Motor neuron (in vitro differentiated cells): Measurements from ENCODE around the gene SEC31A. TPM values are rescaled to one million over a fixed set of nuclear protein-coding genes. Genes with fewer than 3 reads are reported as not detected.
A peak's percentile ranks its signal among the peaks of the same experiment; 100 is the strongest.

Source experiments
- ATAC-seq, 8 experiments: fragments of 200-7000 bp; cut with Tn5 transposase; replicated peaks in 6 of 8; 2 replicates each; pipeline ENCODE4 v1.8.0; 2021; ENCODE audit warnings: mild to moderate bottlenecking in 8 of 8, moderate library complexity in 8 of 8
- H3K27ac ChIP-seq, 2 donors: fragments of 250-450 bp; sonication (Bioruptor Pico); 2 replicates each; pipeline ENCODE4 v1.9.0; 2021; ENCODE audit warnings: antibody characterized with exemption in 2 of 2, mild to moderate bottlenecking in 2 of 2, moderate library complexity in 1 of 2
- H3K4me1 ChIP-seq, 2 donors: fragments of 250-450 bp; sonication (Bioruptor Pico); replicated peaks in 1 of 2; 2 replicates each; pipeline ENCODE4 v1.6.1; 2021; ENCODE audit warnings: antibody characterized with exemption in 2 of 2, mild to moderate bottlenecking in 2 of 2, moderate library complexity in 1 of 2
- H3K4me3 ChIP-seq, 5 donors: fragments of 250-450 bp; sonication (Bioruptor Pico); 2 replicates each; pipeline ENCODE4 v1.9.0; 2021; ENCODE audit warnings: antibody characterized with exemption in 5 of 5, mild to moderate bottlenecking in 5 of 5, moderate library complexity in 4 of 5
- WGBS, 10 experiments: fragments of 450-650 bp; shearing (Covaris generic); methylation state at CpG; one replicate each; pipeline ENCODE4 v1.0.0; 2022; 5-methylcytosine and 5-hydroxymethylcytosine counted together
- in situ Hi-C, 9 experiments: fragments of 400-800 bp; cut with MboI; loops; one replicate each; pipeline ENCODE4 v1.15.0; 2021; ENCODE audit warnings: low sequenced_read_pairs in 9 of 9, low pct_unique_long_range_greater_than_20kb in 2 of 9; ENCODE audit not compliant: unreplicated experiment in 9 of 9
- total RNA-seq, 8 experiments: library from RNA; unstranded; fragments of 300-600 nt; gene quantifications; 2 replicates each; pipeline versions ENCODE4 v1.2.3 to v1.2.4, GENCODE V29; 2022

Gene SEC31A
- total RNA-seq, 8 experiments from 2014 or later: 119 to 474 (median 230) TPM

DNA sequence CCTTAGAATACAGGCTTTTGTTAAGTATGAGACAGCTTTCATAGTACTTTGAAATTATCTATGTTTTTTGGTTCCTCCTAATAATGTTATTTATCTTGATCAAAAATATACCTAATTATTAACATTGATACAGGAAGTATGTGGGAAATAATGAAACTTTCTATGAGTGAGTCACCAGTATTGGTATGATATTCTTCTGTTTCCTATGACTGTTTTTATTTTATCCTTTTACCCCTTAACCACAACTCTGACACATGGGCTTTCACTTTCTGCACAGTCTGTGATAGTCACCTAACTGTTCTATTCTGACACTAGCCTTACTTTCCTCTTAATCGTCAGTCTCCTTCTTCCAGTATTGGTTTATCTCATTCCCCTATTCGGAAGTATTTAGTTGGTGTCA is 14.3 kb upstream of the SEC31A start:
- in situ Hi-C loops: no loop called here

DNA sequence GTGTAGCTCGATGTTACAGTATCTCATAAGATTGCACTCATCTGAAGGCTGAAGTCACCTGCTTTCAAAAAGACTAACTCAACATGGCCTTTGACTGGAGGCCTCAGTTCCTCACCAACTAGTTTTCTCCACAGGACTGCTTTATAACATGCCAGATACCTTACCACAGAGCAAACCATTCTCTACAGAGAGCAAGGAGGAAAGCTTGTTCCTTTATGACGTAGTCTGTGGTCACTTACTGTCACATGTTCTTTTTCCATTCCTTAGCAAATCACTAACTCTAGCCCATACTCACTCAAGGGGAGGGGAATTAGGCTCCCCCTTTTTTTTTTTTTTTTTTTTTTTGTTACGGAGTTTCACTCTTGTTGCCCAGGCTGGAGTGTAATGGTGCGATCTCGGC is 12.8 kb upstream of the SEC31A start:
- 67 to 100% (median 90%) methylated on average over 1 to 4 of the region's 5 CpGs; no CpG with 5 or more reads in 3 of the 10 experiments for WGBS, 10 experiments
- Histone ChIP-seq H3K4me1 (peaks cover 2% of the 10 kb centered on the region in 2 donors), H3K27ac (no peak overlapping the region), H3K4me3 (no peak overlapping the region)
- ATAC-seq: no peak
- in situ Hi-C loops: no loop called here

More for the DNA sequence above, 14.3 kb upstream of the SEC31A start:
- 68 to 93% (median 87%) methylated on average over 1 to 2 of the region's 2 CpGs; no CpG with 5 or more reads in 2 of the 10 experiments for WGBS, 10 experiments
- Histone ChIP-seq H3K27ac (no peak overlapping the region), H3K4me1 (peaks cover 2% of the 10 kb centered on the region in 2 donors), H3K4me3 (no peak overlapping the region)
- no peak for ATAC-seq

DNA sequence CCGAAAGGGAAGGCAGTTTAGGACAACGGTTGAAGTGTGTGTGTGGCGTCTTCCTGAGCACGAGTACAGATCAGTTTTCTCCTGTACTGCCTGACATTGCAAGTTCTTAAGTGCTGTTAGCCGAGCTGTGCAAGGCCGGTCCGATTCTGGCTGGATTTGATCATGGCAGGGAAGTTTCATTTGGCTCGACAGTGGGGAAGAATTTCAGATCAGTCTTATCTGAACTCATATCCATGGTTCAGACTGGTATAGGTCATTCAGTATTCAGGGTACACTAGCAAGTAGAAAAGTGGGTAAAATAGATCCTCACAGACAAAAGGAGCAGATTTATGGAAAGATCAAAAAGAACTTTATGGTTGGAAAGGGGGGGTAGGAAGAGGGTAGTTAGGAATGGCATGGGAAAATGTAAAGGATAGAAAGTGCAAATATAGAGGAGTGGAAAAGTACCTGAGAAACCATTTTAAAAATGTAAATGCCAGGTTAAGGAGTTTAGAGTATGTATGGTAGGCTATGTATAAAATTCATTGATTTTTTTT is 10.3 kb upstream of the SEC31A start:
- in situ Hi-C loops: no loop called here
- no peak for ATAC-seq
- WGBS, 10 experiments: 0 to 3% (median 0%) methylated on average over 1 to 8 of the region's 8 CpGs; no CpG with 5 or more reads in 1 of the 10 experiments

DNA sequence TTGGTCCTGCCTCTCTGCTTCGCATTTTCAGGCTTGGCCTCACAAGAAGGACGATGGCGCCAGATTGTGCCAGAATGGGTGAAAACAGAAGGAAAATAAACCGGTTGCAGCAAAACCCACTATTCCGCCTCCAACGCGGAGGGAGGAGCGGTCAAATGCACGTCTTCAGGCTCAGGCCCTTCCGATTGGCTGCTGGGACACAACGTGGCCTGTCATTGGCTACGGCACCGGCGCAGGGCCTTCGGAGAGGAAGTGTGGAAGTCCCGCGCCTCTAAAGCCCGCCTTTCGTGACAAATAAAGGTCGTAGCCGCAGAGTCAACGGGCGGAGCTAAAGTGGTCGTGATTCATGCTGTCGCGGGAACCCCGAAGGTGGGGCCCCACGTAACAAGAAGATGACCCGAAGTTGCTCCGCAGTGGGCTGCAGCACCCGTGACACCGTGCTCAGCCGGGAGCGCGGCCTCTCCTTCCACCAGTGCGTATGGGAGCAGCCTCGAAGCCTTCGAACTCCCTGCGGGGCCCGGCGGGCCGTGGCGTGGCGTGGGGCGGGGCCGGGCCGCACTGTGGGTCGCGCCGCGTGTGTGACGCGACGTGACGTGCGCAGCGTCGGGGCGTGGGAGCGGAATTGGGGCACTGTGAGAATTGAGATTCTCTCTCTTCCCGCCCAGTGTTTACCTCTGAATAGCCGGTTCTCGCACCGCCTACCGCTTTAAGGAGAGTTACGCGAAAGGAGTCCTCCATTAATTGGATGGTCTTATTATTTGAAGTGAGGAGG is 9.6 kb upstream of the SEC31A start, which contains the start of gene THAP9:
TSS of gene THAP9 (plus strand) at position 325 of the 772 bp plus-strand sequence. CDS start at position 393, 68 bp downstream.
- peak within 1 kb of the TSS; percentile 96 to 97 for H3K27ac ChIP-seq
- in situ Hi-C loops: no loop called here
- WGBS, 10 experiments: 0 to 3% (median 0%) methylated on average over 5 to 40 of the region's 67 CpGs; no CpG with 5 or more reads in 5 of the 10 experiments
- H3K4me1 ChIP-seq: peaks cover 8 to 15% of the 10 kb centered on the region in 2 donors
- peak; percentile 87 to 96 (median 94) for ATAC-seq
- H3K4me3 ChIP-seq: peak within 1 kb of the TSS; percentile 48 to 86 (median 63)

More for the DNA sequence above, 10.3 kb upstream of the SEC31A start:
- H3K27ac ChIP-seq: peak overlapping the region; percentile 96 to 97
- peak overlapping the region; percentile 48 to 86 (median 63) for H3K4me3 ChIP-seq
- peaks cover 8 to 15% of the 10 kb centered on the region in 2 donors for H3K4me1 ChIP-seq

DNA sequence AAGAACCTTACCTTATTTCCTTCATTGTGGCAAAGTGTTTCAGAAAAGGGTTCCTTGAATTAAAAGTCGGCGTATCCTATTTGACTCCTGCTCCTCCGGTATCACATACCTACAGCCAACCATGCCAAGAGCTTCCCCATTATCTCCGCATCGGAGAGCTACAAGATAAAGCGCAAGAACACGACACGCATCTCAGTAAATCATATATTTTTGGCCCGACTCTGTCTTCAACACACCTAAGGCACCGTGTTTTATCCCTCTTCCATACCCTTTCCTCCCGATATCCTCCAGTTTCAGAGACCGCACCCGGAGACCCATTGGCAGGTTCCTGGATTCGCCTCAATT is 9.1 kb upstream of the SEC31A start:
- Histone ChIP-seq H3K4me1 (peaks cover 8 to 15% of the 10 kb centered on the region in 2 donors), H3K27ac (peak overlapping the region; percentile 96 to 97), H3K4me3 (peak overlapping the region; percentile 48 to 86 (median 63))
- ATAC-seq: peak in 3 of 8 experiments; percentile 7 to 10 (median 9)
- WGBS, 10 experiments: 0 to 2% (median 1%) methylated on average over 2 to 14 of the region's 14 CpGs; no CpG with 5 or more reads in 3 of the 10 experiments
- in situ Hi-C loops: no loop called here

DNA sequence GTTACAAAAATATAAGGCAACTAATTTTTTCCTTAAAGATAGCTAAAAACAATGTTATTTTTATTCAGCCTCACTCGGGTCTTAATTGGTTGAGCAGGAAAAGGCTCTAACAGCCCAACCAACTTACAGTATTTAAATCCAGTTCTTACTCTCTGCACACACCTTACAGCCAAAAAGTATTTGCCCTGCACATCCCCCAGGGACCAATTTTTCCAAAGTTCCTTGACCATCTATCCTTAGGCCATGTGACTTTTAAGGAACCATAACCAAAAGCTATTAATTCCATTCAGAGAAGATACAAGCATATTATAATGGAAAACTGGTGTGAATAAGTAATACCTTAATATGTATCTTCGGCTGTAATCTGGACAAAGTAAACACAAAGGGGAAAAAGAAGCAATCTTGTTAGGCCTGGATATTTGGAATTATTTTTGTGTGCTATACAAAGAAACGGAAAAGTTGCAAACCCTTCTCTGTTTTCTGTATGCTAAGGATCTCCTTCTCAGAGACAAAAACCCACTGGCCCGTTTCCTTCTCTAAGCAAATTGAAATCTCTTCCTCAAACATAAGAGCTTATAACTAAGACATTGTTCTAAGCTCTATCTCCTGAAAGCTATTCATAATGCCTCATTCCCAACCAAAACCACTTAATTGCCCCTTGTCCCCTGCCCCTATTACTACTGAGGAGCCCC is 8.6 kb upstream of the SEC31A start:
- in situ Hi-C loops: loop anchor here in 1 of 9 experiments (25.0 kb wide), 1 partner anchor 363 kb away; no protein-coding TSS in a partner anchor

DNA sequence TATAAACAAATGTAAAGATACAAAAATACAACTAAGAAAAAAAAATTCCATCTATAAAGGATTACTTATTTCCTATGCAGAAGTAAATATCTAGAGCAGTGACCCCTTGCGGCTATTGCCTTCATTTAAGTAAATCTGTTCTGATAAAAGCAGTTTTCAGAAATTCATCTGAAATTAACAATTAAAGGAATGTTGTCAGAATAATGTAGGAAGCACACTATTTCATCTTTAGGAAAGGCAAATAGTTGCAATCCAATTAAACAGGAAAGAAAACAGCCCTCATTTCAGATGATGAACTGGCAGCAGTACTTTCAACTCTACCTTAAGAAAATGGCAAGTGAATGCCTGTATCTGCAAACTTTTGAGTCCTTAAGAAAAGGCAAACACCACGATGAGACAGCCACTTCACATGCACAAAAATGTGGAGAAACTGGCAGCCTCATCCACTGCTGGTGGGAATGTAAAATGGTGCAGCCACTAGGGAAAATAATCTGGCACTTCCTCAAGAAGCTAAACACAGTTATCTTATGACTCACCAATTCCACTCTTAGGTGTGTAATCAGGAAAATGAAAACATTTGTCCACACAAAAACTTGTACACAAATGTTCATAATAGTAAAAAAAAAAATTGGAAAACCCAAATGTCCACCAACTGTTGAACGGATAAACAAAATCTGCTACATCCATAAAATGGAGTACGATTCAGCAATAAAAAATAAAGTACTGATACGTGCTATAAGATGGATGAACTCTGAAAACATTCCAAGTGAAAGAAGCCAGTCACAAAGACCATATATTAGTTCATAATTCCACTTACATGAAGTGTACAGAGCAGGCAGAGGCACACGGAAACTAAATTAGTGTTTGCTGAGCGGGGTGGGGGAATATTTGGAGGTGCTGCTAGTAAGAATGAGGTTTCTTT is 7.6 kb upstream of the SEC31A start:
- in situ Hi-C loops: loop anchor here in 1 of 9 experiments (25.0 kb wide), 1 partner anchor 364 kb away; no protein-coding TSS in a partner anchor

More for the DNA sequence above, 8.6 kb upstream of the SEC31A start:
- H3K4me3 ChIP-seq: peak overlapping the region; percentile 48 to 86 (median 63)
- ATAC-seq: no peak
- WGBS, 10 experiments: 0 to 3% (median 0%) methylated on average over 1 to 4 of the region's 4 CpGs; no CpG with 5 or more reads in 1 of the 10 experiments
- peak overlapping the region; percentile 96 to 97 for H3K27ac ChIP-seq
- peaks cover 8 to 15% of the 10 kb centered on the region in 2 donors for H3K4me1 ChIP-seq

DNA sequence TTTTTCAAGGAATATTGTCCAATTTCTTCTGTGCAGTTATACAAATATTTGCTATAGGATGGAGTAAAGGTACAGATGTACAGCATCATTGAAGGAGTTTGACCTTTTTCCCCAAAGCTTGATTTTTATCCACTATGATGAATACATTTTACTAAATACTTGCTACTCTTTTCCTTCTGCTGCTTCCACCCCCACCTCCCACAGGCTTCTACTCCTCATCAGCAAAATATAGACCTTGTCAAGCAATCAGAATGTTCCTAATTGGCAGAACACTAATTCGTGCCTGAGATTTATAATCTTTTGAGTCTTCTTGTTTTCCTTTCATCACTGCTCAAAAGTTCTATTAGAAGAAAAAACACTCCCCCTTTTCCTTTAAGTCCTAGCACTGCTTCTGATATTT is 5.8 kb upstream of the SEC31A start:
- H3K27ac ChIP-seq: no peak overlapping the region
- H3K4me1 ChIP-seq: peaks cover 5 to 19% of the 10 kb centered on the region in 2 donors
- ATAC-seq: no peak
- H3K4me3 ChIP-seq: no peak overlapping the region
- WGBS, 10 experiments: 43 to 100% (median 100%) methylated on average over 1 of the region's 1 CpG; no CpG with 5 or more reads in 1 of the 10 experiments
- in situ Hi-C loops: loop anchor here in 1 of 9 experiments (25.0 kb wide), 1 partner anchor 366 kb away; no protein-coding TSS in a partner anchor

More for the DNA sequence above, 7.6 kb upstream of the SEC31A start:
- ATAC-seq: no peak
- no peak overlapping the region for H3K27ac ChIP-seq
- peak overlapping the region; percentile 48 to 86 (median 63) for H3K4me3 ChIP-seq
- peaks cover 8 to 15% of the 10 kb centered on the region in 2 donors for H3K4me1 ChIP-seq
- 5 to 38% (median 17%) methylated on average over 1 to 7 of the region's 7 CpGs for WGBS, 10 experiments

DNA sequence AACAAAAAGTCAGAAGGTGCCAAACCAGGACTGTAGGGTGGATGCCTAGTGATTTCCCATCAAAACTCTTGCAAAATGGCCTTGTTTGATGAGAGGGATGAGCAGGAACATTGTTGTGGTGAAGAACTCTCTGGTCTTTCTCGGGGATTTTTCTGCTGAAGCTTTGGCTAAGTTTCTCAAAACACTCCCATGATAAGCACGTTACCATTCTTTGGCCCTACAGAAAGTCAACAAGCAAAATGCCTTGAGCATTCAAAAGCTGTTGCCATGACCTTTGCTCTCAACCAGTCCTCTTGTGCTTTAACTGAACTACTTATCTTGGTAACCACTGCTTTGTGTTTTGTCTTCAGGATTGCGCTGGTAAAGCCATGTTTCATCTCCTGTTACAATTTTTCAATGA is 3.0 kb upstream of the SEC31A start:
- no peak for ATAC-seq
- WGBS, 10 experiments: 63 to 100% (median 94%) methylated on average over 1 to 3 of the region's 3 CpGs; no CpG with 5 or more reads in 1 of the 10 experiments
- Histone ChIP-seq H3K27ac (no peak overlapping the region), H3K4me3 (no peak overlapping the region), H3K4me1 (peaks cover 5 to 17% of the 10 kb centered on the region in 2 donors)
- in situ Hi-C loops: loop anchor here in 1 of 9 experiments (25.0 kb wide), 1 partner anchor 368 kb away; no protein-coding TSS in a partner anchor

DNA sequence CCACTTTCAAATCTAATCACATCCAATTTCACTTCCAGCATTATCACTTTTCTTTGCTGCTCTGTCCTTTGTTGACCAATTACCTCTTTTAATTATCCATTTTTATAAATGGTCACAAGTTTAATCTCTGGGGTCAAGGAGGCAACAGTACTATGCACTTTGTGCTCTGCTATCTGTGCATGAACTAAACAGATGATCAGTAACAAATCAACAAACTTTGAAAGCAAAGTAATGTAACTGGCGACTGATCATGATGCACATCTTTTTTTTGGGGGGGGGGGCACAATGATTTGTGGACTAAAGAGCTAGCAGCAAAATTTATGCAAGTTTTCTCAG is 1.5 kb upstream of the SEC31A start:
- H3K27ac ChIP-seq: peak overlapping the region in 1 of 2 donors; percentile 100
- peaks cover under 1 to 11% of the 10 kb centered on the region in 2 donors for H3K4me1 ChIP-seq
- in situ Hi-C loops: loop anchor here in 1 of 9 experiments (25.0 kb wide), 1 partner anchor 370 kb away; no protein-coding TSS in a partner anchor
- no peak for ATAC-seq
- no peak overlapping the region for H3K4me3 ChIP-seq
- WGBS, 10 experiments: 38 to 83% (median 68%) methylated on average over 1 of the region's 1 CpG; no CpG with 5 or more reads in 6 of the 10 experiments

DNA sequence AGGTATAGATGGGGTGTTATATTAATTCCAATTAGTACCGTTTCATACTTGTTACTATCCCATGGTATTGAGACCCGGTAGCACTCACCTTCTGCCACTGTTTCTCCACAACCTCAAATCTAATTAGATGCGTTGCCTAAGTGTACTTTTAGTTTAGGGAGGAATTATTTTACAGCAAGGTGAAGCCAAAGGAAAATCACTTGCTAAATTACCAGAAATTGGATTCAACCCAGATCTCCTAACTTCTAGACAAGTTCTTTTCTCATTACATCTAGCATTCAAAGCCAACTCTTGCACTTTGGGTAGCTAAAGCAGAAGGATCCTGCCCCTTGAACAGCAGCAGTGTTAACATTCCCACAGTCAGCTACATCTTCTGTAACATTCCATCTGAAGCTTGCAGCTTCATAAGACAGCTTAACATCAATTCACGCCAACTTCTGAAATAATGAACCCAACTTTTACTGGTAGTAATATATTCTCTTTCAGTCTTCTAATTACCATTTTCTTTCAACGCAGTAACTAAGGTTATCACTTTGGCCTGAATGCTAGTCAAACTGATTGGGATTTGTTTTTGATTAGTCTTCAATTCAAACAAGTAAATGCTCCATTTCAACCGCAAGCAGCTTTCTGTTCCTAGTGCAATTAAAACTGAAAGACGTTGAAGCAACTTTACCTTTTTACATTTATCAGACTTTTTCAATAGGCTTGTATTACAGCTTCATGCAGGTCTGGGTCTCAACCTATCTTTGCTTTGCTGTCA is 934 bp upstream of the SEC31A start:
- peak; percentile 6 to 37 (median 14) for ATAC-seq
- Histone ChIP-seq H3K4me1 (peaks cover 0 to 6% of the 10 kb centered on the region in 2 donors), H3K27ac (peak overlapping the region; percentile 98 to 100), H3K4me3 (peak overlapping the region; percentile 63 to 89 (median 83))
- WGBS, 10 experiments: 6 to 42% (median 18%) methylated on average over 2 to 7 of the region's 7 CpGs
- in situ Hi-C loops: loop anchor here in 1 of 9 experiments (25.0 kb wide), 1 partner anchor 370 kb away; no protein-coding TSS in a partner anchor
